ENCODE measurements around the gene USHBP1.

GRCh38 chr19:17302391-17303166 lies 38.0 kb upstream of the USHBP1 start:
- TF ChIP-seq POLR2A (IDR thresholded peaks at IDR 0.05; ENCODE audit: low read depth, low read length) (no peak), POLR2AphosphoS5 (IDR thresholded peaks at IDR 0.05; ENCODE audit: low read depth, low read length) (no peak), TAF1 (IDR thresholded peaks at IDR 0.05; ENCODE audit: low read depth, low read length) (no peak), SPI1 (IDR thresholded peaks at IDR 0.05; ENCODE audit: low read depth, low read length) (no peak), POU2F2 (IDR thresholded peaks at IDR 0.05; ENCODE audit: low read depth, low read length) (no peak; the same call in 1 of the 2 replicates)

Data from GM12891 (cell line).